GM23338 (cell line): ENCODE measurements around the gene PEX10.

Experiments used
- CREB1 ChIP-seq: fragments of 250-450 bp; sonication (Bioruptor Pico); IDR thresholded peaks from 2 replicates; pipeline ENCODE4 v1.5.0; 2020; ENCODE audit warnings: low read depth, mild to moderate bottlenecking, moderate library complexity
- EZH2 ChIP-seq: fragments of 200-600 bp; sonication (generic); IDR thresholded peaks from one replicate; pipeline ENCODE4 v1.8.0; 2017; ENCODE audit warnings: antibody characterized with exemption, mild to moderate bottlenecking, low read depth; ENCODE audit not compliant: unreplicated experiment
- EZH2phosphoT487 ChIP-seq: fragments of 200-600 bp; sonication (generic); IDR thresholded peaks from one replicate; pipeline ENCODE4 v1.8.1; 2018; ENCODE audit warnings: antibody characterized with exemption; ENCODE audit not compliant: unreplicated experiment
- JUNB ChIP-seq: IDR thresholded peaks from one replicate; pipeline ENCODE4 v1.6.1; 2016; ENCODE audit warnings: antibody characterized with exemption; ENCODE audit not compliant: unreplicated experiment
- NANOG ChIP-seq: IDR thresholded peaks from 2 replicates; pipeline ENCODE4 v1.6.1; 2016; ENCODE audit warnings: antibody characterized with exemption, borderline replicate concordance
- POLR2AphosphoS5 ChIP-seq: IDR thresholded peaks from 2 replicates; pipeline ENCODE4 v1.6.1; 2016; ENCODE audit warnings: antibody characterized with exemption, low read depth
- STAT1 ChIP-seq: IDR thresholded peaks from one replicate; pipeline ENCODE4 v1.6.1; 2016; ENCODE audit warnings: antibody characterized with exemption; ENCODE audit not compliant: unreplicated experiment
- ZNF114 ChIP-seq: fragments of 250-450 bp; sonication (Bioruptor Pico); IDR thresholded peaks from 2 replicates; pipeline ENCODE4 v1.5.0; 2020; ENCODE audit warnings: mild to moderate bottlenecking, moderate library complexity
- ZNF331 ChIP-seq: fragments of 250-450 bp; sonication (Bioruptor Pico); IDR thresholded peaks from 2 replicates; pipeline ENCODE4 v1.5.0; 2020; ENCODE audit warnings: low read depth, mild to moderate bottlenecking, moderate library complexity
- TF ChIP-seq, protein P1 (sequence below), 2 experiments: fragments of 200-600 bp in 1 of 2; sonication (generic) in 1 of 2; conservative IDR thresholded peaks; 2 replicates each; pipeline versions ENCODE4 v1.5.1 to v1.6.1; 2016 to 2017; ENCODE audit warnings: antibody characterized with exemption in 2 of 2, low read depth in 2 of 2, mild to moderate bottlenecking in 2 of 2, moderate library complexity in 1 of 2
- TF ChIP-seq, protein P2 (sequence below): IDR thresholded peaks from one replicate; pipeline ENCODE4 v1.6.1; 2018; ENCODE audit warnings: antibody characterized with exemption; ENCODE audit not compliant: unreplicated experiment

DNA sequence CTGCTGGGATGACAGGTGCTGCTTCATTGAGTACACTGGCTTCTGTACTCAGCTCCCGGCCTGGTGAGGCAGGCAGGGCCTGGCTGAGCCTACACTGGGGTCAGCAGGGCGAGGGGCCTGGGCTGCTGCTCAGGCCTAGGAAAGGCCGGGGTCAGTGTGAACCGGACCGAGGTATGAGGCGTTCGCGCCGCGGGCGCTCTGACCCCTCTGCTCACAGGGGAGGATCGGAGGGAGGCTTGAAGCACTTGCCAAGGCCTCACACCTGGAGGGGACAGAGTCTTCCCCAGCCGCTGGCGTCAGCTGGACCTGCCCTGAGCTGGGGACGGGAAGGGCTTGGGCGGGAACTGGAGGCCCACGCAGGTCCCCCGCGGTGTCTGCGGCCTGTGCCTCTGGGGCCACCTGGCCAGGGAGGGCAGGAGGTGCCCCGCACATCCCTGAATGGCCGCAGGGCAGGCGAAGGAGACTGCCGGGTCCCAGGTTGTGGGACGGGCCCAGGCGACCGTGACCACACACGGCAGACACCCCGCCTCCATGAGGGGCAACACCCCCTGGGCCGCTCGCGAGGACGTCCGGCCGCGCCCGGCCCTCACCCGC is 466 bp downstream of the PEX10 start:
- TF ChIP-seq, protein P1, sequence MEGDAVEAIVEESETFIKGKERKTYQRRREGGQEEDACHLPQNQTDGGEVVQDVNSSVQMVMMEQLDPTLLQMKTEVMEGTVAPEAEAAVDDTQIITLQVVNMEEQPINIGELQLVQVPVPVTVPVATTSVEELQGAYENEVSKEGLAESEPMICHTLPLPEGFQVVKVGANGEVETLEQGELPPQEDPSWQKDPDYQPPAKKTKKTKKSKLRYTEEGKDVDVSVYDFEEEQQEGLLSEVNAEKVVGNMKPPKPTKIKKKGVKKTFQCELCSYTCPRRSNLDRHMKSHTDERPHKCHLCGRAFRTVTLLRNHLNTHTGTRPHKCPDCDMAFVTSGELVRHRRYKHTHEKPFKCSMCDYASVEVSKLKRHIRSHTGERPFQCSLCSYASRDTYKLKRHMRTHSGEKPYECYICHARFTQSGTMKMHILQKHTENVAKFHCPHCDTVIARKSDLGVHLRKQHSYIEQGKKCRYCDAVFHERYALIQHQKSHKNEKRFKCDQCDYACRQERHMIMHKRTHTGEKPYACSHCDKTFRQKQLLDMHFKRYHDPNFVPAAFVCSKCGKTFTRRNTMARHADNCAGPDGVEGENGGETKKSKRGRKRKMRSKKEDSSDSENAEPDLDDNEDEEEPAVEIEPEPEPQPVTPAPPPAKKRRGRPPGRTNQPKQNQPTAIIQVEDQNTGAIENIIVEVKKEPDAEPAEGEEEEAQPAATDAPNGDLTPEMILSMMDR (conservative IDR thresholded peaks at IDR 0.05; ENCODE audit: low read depth in 2 of 2): no peak
- no peak for TF ChIP-seq POLR2AphosphoS5
- TF ChIP-seq JUNB: no peak
- TF ChIP-seq NANOG: no peak
- no peak for TF ChIP-seq EZH2
- TF ChIP-seq, protein P2, sequence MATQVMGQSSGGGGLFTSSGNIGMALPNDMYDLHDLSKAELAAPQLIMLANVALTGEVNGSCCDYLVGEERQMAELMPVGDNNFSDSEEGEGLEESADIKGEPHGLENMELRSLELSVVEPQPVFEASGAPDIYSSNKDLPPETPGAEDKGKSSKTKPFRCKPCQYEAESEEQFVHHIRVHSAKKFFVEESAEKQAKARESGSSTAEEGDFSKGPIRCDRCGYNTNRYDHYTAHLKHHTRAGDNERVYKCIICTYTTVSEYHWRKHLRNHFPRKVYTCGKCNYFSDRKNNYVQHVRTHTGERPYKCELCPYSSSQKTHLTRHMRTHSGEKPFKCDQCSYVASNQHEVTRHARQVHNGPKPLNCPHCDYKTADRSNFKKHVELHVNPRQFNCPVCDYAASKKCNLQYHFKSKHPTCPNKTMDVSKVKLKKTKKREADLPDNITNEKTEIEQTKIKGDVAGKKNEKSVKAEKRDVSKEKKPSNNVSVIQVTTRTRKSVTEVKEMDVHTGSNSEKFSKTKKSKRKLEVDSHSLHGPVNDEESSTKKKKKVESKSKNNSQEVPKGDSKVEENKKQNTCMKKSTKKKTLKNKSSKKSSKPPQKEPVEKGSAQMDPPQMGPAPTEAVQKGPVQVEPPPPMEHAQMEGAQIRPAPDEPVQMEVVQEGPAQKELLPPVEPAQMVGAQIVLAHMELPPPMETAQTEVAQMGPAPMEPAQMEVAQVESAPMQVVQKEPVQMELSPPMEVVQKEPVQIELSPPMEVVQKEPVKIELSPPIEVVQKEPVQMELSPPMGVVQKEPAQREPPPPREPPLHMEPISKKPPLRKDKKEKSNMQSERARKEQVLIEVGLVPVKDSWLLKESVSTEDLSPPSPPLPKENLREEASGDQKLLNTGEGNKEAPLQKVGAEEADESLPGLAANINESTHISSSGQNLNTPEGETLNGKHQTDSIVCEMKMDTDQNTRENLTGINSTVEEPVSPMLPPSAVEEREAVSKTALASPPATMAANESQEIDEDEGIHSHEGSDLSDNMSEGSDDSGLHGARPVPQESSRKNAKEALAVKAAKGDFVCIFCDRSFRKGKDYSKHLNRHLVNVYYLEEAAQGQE: no peak
- no peak for TF ChIP-seq EZH2phosphoT487
- TF ChIP-seq ZNF331: no peak
- no peak for TF ChIP-seq CREB1 (CRISPR knock-in tag)
- no peak for TF ChIP-seq ZNF114 (CRISPR knock-in tag)
- no peak for TF ChIP-seq STAT1
